Measurements from ENCODE around the gene TRPM4.
A peak's percentile ranks its signal among the peaks of the same experiment; 100 is the strongest.

The TRPM4 gene

DNA sequence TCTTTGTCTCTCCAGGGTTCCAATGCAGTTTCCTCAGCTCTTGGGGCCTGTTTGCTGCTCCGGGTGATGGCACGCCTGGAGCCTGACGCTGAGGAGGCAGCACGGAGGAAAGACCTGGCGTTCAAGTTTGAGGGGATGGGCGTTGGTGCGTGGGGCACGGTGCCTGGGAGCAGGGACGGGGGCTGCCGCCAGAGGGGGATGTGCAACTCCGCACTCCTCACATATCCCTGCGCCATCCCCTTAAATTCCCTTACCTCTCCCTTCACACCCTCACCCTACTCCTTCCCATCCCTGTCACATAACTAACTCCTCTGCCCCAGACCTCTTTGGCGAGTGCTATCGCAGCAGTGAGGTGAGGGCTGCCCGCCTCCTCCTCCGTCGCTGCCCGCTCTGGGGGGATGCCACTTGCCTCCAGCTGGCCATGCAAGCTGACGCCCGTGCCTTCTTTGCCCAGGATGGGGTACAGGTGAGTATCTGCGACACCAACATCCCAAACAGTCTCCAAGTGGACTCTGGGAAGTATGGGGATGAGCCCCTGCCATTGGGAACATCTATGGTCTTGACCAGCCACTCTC, 31.1 kb downstream of the TRPM4 start:
- H3K79me2 ChIP-seq, result no peaks in the 10 kb centered on the region
- H3K27ac ChIP-seq, result peak overlapping the region; percentile 26
- H3K36me3 ChIP-seq (ENCODE audit: control insufficient read depth, insufficient read depth, low read length), result no peaks in the 10 kb centered on the region
- H3K4me2 ChIP-seq (ENCODE audit: low read length), result no peak overlapping the region
- no peak overlapping the region for H3K9ac ChIP-seq
- no peak overlapping the region for H3K4me3 ChIP-seq (ENCODE audit: low read depth, low read length)
- no peak overlapping the region for H2AFZ ChIP-seq
- H3K27me3 ChIP-seq (ENCODE audit: control insufficient read depth, insufficient read depth, low read length), result no peaks in the 10 kb centered on the region
- TF ChIP-seq, protein P1, sequence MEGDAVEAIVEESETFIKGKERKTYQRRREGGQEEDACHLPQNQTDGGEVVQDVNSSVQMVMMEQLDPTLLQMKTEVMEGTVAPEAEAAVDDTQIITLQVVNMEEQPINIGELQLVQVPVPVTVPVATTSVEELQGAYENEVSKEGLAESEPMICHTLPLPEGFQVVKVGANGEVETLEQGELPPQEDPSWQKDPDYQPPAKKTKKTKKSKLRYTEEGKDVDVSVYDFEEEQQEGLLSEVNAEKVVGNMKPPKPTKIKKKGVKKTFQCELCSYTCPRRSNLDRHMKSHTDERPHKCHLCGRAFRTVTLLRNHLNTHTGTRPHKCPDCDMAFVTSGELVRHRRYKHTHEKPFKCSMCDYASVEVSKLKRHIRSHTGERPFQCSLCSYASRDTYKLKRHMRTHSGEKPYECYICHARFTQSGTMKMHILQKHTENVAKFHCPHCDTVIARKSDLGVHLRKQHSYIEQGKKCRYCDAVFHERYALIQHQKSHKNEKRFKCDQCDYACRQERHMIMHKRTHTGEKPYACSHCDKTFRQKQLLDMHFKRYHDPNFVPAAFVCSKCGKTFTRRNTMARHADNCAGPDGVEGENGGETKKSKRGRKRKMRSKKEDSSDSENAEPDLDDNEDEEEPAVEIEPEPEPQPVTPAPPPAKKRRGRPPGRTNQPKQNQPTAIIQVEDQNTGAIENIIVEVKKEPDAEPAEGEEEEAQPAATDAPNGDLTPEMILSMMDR (IDR thresholded peaks at IDR 0.05), result no peak
- H3K4me1 ChIP-seq, result no peaks in the 10 kb centered on the region
- H3K9me3 ChIP-seq (ENCODE audit: control insufficient read depth, low read length), result no peaks in the 10 kb centered on the region

DNA sequence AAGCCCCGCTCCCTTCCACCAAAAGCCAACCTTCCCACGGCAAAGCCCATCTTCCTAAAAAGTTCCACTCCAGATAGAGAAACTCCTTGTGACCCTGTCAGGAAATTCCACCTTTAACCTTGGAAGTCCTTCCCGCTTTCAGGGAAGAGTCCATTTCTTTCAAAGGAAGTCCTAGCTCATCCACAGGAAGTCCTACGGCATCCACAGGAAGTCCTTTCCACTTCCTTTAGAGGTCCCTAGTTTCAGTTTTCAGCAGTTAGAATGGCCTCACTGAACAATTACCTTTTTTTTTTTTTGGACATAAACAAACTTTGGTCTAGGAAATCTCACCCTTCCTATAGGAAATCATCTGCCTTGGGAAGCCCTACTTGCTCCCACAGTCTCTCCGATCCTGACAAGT, 31.7 kb downstream of the TRPM4 start:
- Histone ChIP-seq H3K4me1 (no peaks in the 10 kb centered on the region), H3K27ac (peak overlapping the region; percentile 40), H3K36me3 (ENCODE audit: control insufficient read depth, insufficient read depth, low read length) (no peaks in the 10 kb centered on the region)

DNA sequence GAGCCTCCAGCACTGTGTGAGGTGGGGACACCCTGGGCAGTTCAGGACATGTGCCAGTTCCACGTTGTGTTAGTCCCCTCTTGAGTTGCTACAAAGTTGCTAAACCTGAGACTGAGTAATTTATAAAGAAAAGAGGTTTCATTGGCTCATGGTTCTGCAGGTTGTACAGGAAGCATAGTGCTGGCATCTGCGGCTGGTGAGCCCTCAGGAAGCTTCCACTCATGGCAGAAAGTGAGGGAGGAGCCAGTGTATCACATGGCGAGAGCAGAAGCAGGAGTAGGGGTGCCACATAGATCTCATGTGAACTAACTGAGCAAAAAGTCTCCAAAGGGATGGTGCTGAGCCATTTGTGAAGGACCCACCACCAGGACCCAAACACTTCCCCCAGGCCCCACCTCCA, 33.2 kb downstream of the TRPM4 start:
- Histone ChIP-seq H3K4me1 (no peaks in the 10 kb centered on the region), H3K9me3 (ENCODE audit: control insufficient read depth, low read length) (no peaks in the 10 kb centered on the region), H3K79me2 (no peaks in the 10 kb centered on the region), H2AFZ (no peak overlapping the region), H3K27ac (no peak overlapping the region), H3K27me3 (ENCODE audit: control insufficient read depth, insufficient read depth, low read length) (no peaks in the 10 kb centered on the region), H3K4me3 (ENCODE audit: low read depth, low read length) (no peak overlapping the region), H3K36me3 (ENCODE audit: control insufficient read depth, insufficient read depth, low read length) (no peaks in the 10 kb centered on the region), H3K4me2 (ENCODE audit: low read length) (no peak overlapping the region), H3K9ac (no peak overlapping the region)
- TF ChIP-seq, protein P1 (IDR thresholded peaks at IDR 0.05), result no peak

More for the DNA sequence above, 31.7 kb downstream of the TRPM4 start:
- no peak overlapping the region for H3K4me3 ChIP-seq (ENCODE audit: low read depth, low read length)
- no peak overlapping the region for H3K4me2 ChIP-seq (ENCODE audit: low read length)
- no peak overlapping the region for H2AFZ ChIP-seq
- H3K27me3 ChIP-seq (ENCODE audit: control insufficient read depth, insufficient read depth, low read length), result no peaks in the 10 kb centered on the region
- no peaks in the 10 kb centered on the region for H3K9me3 ChIP-seq (ENCODE audit: control insufficient read depth, low read length)
- no peaks in the 10 kb centered on the region for H3K79me2 ChIP-seq
- H3K9ac ChIP-seq, result no peak overlapping the region
- TF ChIP-seq, protein P1 (IDR thresholded peaks at IDR 0.05), result no peak

DNA sequence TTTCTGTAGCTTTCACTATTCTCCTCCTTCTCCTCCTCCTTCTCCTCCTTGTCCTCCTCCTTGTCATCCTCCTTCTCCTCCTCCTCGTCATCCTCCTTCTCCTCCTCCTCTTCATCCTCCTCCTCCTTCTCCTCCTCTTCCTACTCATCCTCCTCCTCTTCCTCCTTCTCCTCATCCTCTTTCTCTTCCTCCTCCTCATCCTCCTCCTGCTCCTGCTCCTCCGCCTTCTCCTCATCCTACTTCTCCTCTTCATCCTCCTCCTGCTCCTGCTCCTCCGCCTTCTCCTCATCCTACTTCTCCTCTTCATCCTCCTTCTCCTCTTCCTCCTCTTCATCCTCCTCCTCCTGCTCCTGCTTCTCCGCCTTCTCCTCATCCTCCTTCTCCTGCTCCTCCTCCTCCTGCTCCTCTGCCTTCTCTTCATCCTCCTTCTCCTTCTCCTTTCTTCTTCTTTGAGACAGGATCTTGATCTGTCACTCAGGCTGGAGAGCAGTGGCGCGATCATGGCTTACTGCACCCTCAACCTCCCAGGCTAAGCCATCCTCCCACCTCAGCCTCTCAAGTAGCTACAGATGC, 36.3 kb downstream of the TRPM4 start:
- Histone ChIP-seq H3K4me2 (ENCODE audit: low read length) (no peak overlapping the region), H3K27ac (no peak overlapping the region), H3K4me3 (ENCODE audit: low read depth, low read length) (no peak overlapping the region), H3K27me3 (ENCODE audit: control insufficient read depth, insufficient read depth, low read length) (no peaks in the 10 kb centered on the region), H3K4me1 (peaks cover 6% of the 10 kb centered on the region), H3K79me2 (no peaks in the 10 kb centered on the region), H3K9ac (no peak overlapping the region), H3K36me3 (ENCODE audit: control insufficient read depth, insufficient read depth, low read length) (no peaks in the 10 kb centered on the region), H2AFZ (no peak overlapping the region), H3K9me3 (ENCODE audit: control insufficient read depth, low read length) (no peaks in the 10 kb centered on the region)
- TF ChIP-seq, protein P1 (IDR thresholded peaks at IDR 0.05), result no peak

DNA sequence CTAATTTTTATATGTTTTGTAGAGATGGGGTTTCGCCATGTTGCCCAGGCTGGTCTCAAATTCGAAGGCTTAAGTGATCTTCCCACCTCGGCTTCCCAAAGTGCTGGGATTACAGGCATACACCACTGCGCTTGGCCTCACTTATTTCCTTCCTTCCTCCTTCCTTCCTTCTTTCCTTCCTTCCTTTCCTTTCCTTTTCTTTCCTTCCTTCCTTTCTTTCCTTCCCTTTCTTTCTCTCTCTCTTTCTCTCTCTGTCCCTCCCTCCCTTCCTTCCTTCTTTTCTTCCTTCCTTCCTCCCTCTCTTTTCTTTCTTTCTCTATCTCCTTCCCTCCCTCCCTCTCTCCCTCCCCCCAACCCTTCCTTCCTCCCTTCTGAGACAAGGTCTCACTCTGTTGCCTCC, 36.8 kb downstream of the TRPM4 start:
- no peak overlapping the region for H3K4me2 ChIP-seq (ENCODE audit: low read length)
- H3K36me3 ChIP-seq (ENCODE audit: control insufficient read depth, insufficient read depth, low read length), result no peaks in the 10 kb centered on the region
- no peaks in the 10 kb centered on the region for H3K79me2 ChIP-seq
- TF ChIP-seq, protein P1 (IDR thresholded peaks at IDR 0.05), result no peak
- H3K4me1 ChIP-seq, result peaks cover 6% of the 10 kb centered on the region
- no peaks in the 10 kb centered on the region for H3K27me3 ChIP-seq (ENCODE audit: control insufficient read depth, insufficient read depth, low read length)
- no peak overlapping the region for H3K27ac ChIP-seq
- H3K9ac ChIP-seq, result no peak overlapping the region
- H3K4me3 ChIP-seq (ENCODE audit: low read depth, low read length), result no peak overlapping the region
- H3K9me3 ChIP-seq (ENCODE audit: control insufficient read depth, low read length), result no peaks in the 10 kb centered on the region
- H2AFZ ChIP-seq, result no peak overlapping the region
